Panc1 (cell line): ENCODE data around the gene IQSEC2. TPM values are rescaled to one million over a fixed set of nuclear protein-coding genes. Genes with fewer than 3 reads are reported as not detected.

ENCODE experiments used
- ATAC-seq: fragments of 200-7000 bp; cut with Tn5 transposase; 2 replicates; pipeline ENCODE4 v1.9.1; 2020; ENCODE audit warnings: mild to moderate bottlenecking, moderate library complexity
- BruUV-seq: library from RNA; stranded (reverse); fragments of 400-500 nt; replicated peaks from 2 replicates; lab custom pipeline; 2021; lab: Mats Ljungman, UMichigan
- CTCF ChIA-PET: fragments of 300-600 bp; sonication (Branson Sonifier 250); formaldehyde crosslinking; loops from one replicate; lab custom pipeline; 2022; ENCODE audit warnings: antibody characterized with exemption; lab: Charles Lee
- POLR2A ChIA-PET: fragments of 300-600 bp; sonication (Branson Sonifier 250); formaldehyde crosslinking; loops from one replicate; lab custom pipeline; 2022; ENCODE audit warnings: antibody characterized with exemption; lab: Charles Lee
- DNase-seq: peaks from one replicate; pipeline ENCODE4 v3.0.0-alpha.2; 2010; ENCODE audit warnings: low read depth, low spot score
- H3K27ac ChIP-seq: 2 replicates; pipeline ENCODE4 v1.5.1; 2011; ENCODE audit warnings: mild to moderate bottlenecking, low read length, inconsistent platforms
- H3K27me3 ChIP-seq: fragments of 200-500 bp; sonication (Bioruptor generic); 2 replicates; pipeline ENCODE4 v1.6.0; 2014; ENCODE audit warnings: low read length, inconsistent platforms; ENCODE audit not compliant: control insufficient read depth, insufficient read depth
- H3K36me3 ChIP-seq: fragments of 200-500 bp; sonication (Bioruptor generic); 2 replicates; pipeline ENCODE4 v1.5.1; 2014; ENCODE audit warnings: inconsistent platforms, mild to moderate bottlenecking, low read length, moderate library complexity; ENCODE audit not compliant: control insufficient read depth, insufficient read depth
- H3K4me1 ChIP-seq: 2 replicates; pipeline ENCODE4 v1.5.1; 2011; ENCODE audit warnings: inconsistent platforms, mild to moderate bottlenecking, low read length, moderate library complexity; ENCODE audit not compliant: control insufficient read depth, insufficient read depth
- H3K4me3 ChIP-seq, 2 experiments: 2 replicates each; pipeline ENCODE4 v1.5.1; 2011 to 2012; ENCODE audit warnings: low read depth in 2 of 2, low read length in 2 of 2, mild to moderate bottlenecking in 2 of 2, inconsistent platforms in 1 of 2, moderate library complexity in 1 of 2
- H3K9me3 ChIP-seq: fragments of 200-500 bp; sonication (Bioruptor generic); 2 replicates; pipeline ENCODE4 v1.5.1; 2014; ENCODE audit warnings: low read depth, mild to moderate bottlenecking, inconsistent platforms, low read length, moderate library complexity; ENCODE audit not compliant: control insufficient read depth, insufficient read depth
- CTCF ChIP-seq: fragments of 450-650 bp; IDR thresholded peaks from 2 replicates; pipeline ENCODE4 v1.5.1; 2017; ENCODE audit warnings: mild to moderate bottlenecking
- POLR2AphosphoS5 ChIP-seq: IDR thresholded peaks from 2 replicates; pipeline ENCODE4 v1.6.1; 2012; ENCODE audit warnings: mild to moderate bottlenecking, low read depth, low read length, moderate library complexity
- REST ChIP-seq, 2 experiments: IDR thresholded peaks; 2 replicates each; pipeline ENCODE4 v1.6.1; 2011 to 2012; ENCODE audit warnings: low read depth in 2 of 2, control low read depth in 1 of 2, low read length in 1 of 2, mild to moderate bottlenecking in 1 of 2, moderate library complexity in 1 of 2; ENCODE audit not compliant: insufficient read depth in 1 of 2
- SIN3A ChIP-seq: IDR thresholded peaks from 2 replicates; pipeline ENCODE4 v1.6.1; 2012; ENCODE audit warnings: low read depth, mild to moderate bottlenecking, low read length, moderate library complexity, borderline replicate concordance; ENCODE audit not compliant: insufficient read depth
- TCF7L2 ChIP-seq: IDR thresholded peaks from 2 replicates; pipeline ENCODE4 v1.6.1; 2011; ENCODE audit warnings: mild to moderate bottlenecking, low read depth, low read length, inconsistent platforms
- in situ Hi-C: cut with HindIII; loops from 2 replicates; pipeline ENCODE4 v1.10.0; 2016; ENCODE audit warnings: low sequenced_read_pairs, low pct_unique_long_range_greater_than_20kb
- intact Hi-C: fragments of 100-400 bp; cut with micrococcal nuclease; formaldehyde crosslinking; loops from one replicate; pipeline ENCODE4 v1.10.0; 2022; ENCODE audit not compliant: unreplicated experiment
- total RNA-seq: library from RNA; stranded (reverse); gene quantifications from one replicate; pipeline ENCODE4 v1.2.1, GENCODE V29; 2021; ENCODE audit not compliant: unreplicated experiment

Gene IQSEC2
- total RNA-seq, 1 experiment from 2014 or later: 38.8 TPM

GRCh38 chrX:53285591-53285990, 4.2 kb upstream of the IQSEC2 start:
- in situ Hi-C loops (no loop called here), intact Hi-C loops (no loop called here)
- Histone ChIP-seq H3K4me3 (no peak overlapping the region), H3K36me3 (no peaks in the 10 kb centered on the region), H3K27me3 (no peaks in the 10 kb centered on the region), H3K4me1 (peaks cover 35% of the 10 kb centered on the region), H3K9me3 (no peaks in the 10 kb centered on the region), H3K27ac (peak overlapping the region; percentile 65; the same call in 1 of the 2 replicates)
- no peak for ATAC-seq
- BruUV-seq: no TSS peak
- CTCF ChIA-PET: interaction anchor here (0.7 to 1.1 kb wide), 2 partner anchors 9 to 893 kb away, joined by 3 to 6 read pairs; no protein-coding TSS in a partner anchor
- POLR2A ChIA-PET: no interaction called here
- DNase-seq: no peak
- TF ChIP-seq TCF7L2: no peak
- no peak for TF ChIP-seq POLR2AphosphoS5
- no peak for TF ChIP-seq SIN3A
- TF ChIP-seq REST (IDR thresholded peaks at IDR 0.05; ENCODE audit: insufficient read depth in 1 of 2, low read depth in 2 of 2, low read length in 1 of 2): no peak
- TF ChIP-seq CTCF: no peak

GRCh38 chrX:53284684-53285447, 3.5 kb upstream of the IQSEC2 start:
- in situ Hi-C loops (no loop called here), intact Hi-C loops (no loop called here)
- Histone ChIP-seq H3K27ac (peak overlapping the region; percentile 65; the same call in 1 of the 2 replicates), H3K36me3 (no peaks in the 10 kb centered on the region), H3K4me1 (peaks cover 35% of the 10 kb centered on the region), H3K9me3 (no peaks in the 10 kb centered on the region), H3K4me3 (no peak overlapping the region), H3K27me3 (no peaks in the 10 kb centered on the region)
- DNase-seq: no peak
- CTCF ChIA-PET: interaction anchor here (0.6 to 0.7 kb wide), 2 partner anchors 364 to 893 kb away, joined by 5 to 6 read pairs; no protein-coding TSS in a partner anchor
- no TSS peak for BruUV-seq
- POLR2A ChIA-PET: no interaction called here
- peak; percentile 89 for TF ChIP-seq CTCF
- peak in 1 of 2 experiments; percentile 53; a peak in 1 of 4 replicates for TF ChIP-seq REST (IDR thresholded peaks at IDR 0.05; ENCODE audit: insufficient read depth in 1 of 2, low read depth in 2 of 2, low read length in 1 of 2)
- no peak for TF ChIP-seq SIN3A
- ATAC-seq: peak; percentile 53
